Activated T-cell treated with anti-CD3 and anti-CD28 coated beads, Interleukin-2, amount 50 U/mL, for 72 hours (primary cell): ENCODE data around the gene HECW1. TPM values are rescaled to one million over a fixed set of nuclear protein-coding genes. Genes with fewer than 3 reads are reported as not detected.

ENCODE experiments used
- ATAC-seq, 2 donors: fragments of 150-1000 bp; cut with Tn5 transposase; replicated peaks in 1 of 2; 2 replicates each; pipeline ENCODE4 v1.10.0; 2021; ENCODE audit warnings: moderate library complexity in 2 of 2, mild to moderate bottlenecking in 1 of 2
- DNase-seq, 2 donors: peaks; one replicate each; pipeline ENCODE4 v3.0.0; 2021 to 2022; ENCODE audit warnings: mixed read lengths in 1 of 2
- H3K27ac Mint-ChIP-seq: one replicate; pipeline ENCODE4 v1.8.0; 2022; ENCODE audit warnings: mild to moderate bottlenecking, moderate library complexity, mixed read lengths
- H3K27me3 Mint-ChIP-seq: one replicate; pipeline ENCODE4 v1.8.0; 2022; ENCODE audit warnings: low read depth, mixed read lengths
- H3K36me3 Mint-ChIP-seq, 2 donors: one replicate each; pipeline ENCODE4 v1.8.0; 2022; ENCODE audit warnings: mixed read lengths in 2 of 2, mild to moderate bottlenecking in 1 of 2; ENCODE audit not compliant: insufficient read depth in 2 of 2
- H3K4me1 Mint-ChIP-seq: one replicate; pipeline ENCODE4 v1.8.0; 2022; ENCODE audit warnings: low read depth, mixed read lengths
- H3K4me3 Mint-ChIP-seq, 2 donors: one replicate each; pipeline ENCODE4 v1.8.0; 2022; ENCODE audit warnings: mild to moderate bottlenecking in 2 of 2, mixed read lengths in 2 of 2, moderate library complexity in 2 of 2
- H3K9me3 Mint-ChIP-seq, 2 donors: one replicate each; pipeline ENCODE4 v1.8.0; 2022; ENCODE audit warnings: mixed read lengths in 2 of 2
- total RNA-seq, 2 donors: library from RNA; stranded (reverse); gene quantifications; one replicate each; pipeline ENCODE4 v1.2.3, GENCODE V29; 2022

Gene HECW1
- total RNA-seq, 2 donors from 2014 or later: not detected

GRCh38 chr7:43302773-43303460, 190.5 kb downstream of the HECW1 start:
- Mint-ChIP-seq H3K27me3 (peaks cover 41% of the 10 kb centered on the region), H3K4me3 (peak overlapping the region; percentile 11 to 19), H3K4me1 (peaks cover 40% of the 10 kb centered on the region), H3K36me3 (no peaks in the 10 kb centered on the region), H3K27ac (peak overlapping the region; percentile 22), H3K9me3 (no peaks in the 10 kb centered on the region)
- no peak for DNase-seq
- no peak for ATAC-seq

- H3K4me3 Mint-ChIP-seq: peak overlapping the region; percentile 48 to 61
- peaks cover 34% of the 10 kb centered on the region for H3K27me3 Mint-ChIP-seq
- no peaks in the 10 kb centered on the region for H3K36me3 Mint-ChIP-seq
- no peaks in the 10 kb centered on the region for H3K9me3 Mint-ChIP-seq
- H3K27ac Mint-ChIP-seq: peak overlapping the region; percentile 22
- DNase-seq (peak; percentile 58 to 60), ATAC-seq (peak; percentile 65 to 69)
- peaks cover 40% of the 10 kb centered on the region for H3K4me1 Mint-ChIP-seq
Observed at GRCh38 chr7:43303740-43304241, 191.3 kb downstream of the HECW1 start.

- peaks cover 40% of the 10 kb centered on the region for H3K4me1 Mint-ChIP-seq
- no peaks in the 10 kb centered on the region for H3K36me3 Mint-ChIP-seq
- no peaks in the 10 kb centered on the region for H3K9me3 Mint-ChIP-seq
- peaks cover 22% of the 10 kb centered on the region for H3K27me3 Mint-ChIP-seq
- H3K4me3 Mint-ChIP-seq: no peak overlapping the region
- ATAC-seq (no peak), DNase-seq (no peak)
- no peak overlapping the region for H3K27ac Mint-ChIP-seq
Observed at GRCh38 chr7:43306404-43306803, 194.0 kb downstream of the HECW1 start.

GRCh38 chr7:43307522-43307921, 195.1 kb downstream of the HECW1 start:
- ATAC-seq: peak in 1 of 2 donors; percentile 13
- Mint-ChIP-seq H3K9me3 (no peaks in the 10 kb centered on the region), H3K4me1 (peaks cover 29% of the 10 kb centered on the region), H3K27me3 (peaks cover 22% of the 10 kb centered on the region), H3K27ac (no peak overlapping the region), H3K4me3 (no peak overlapping the region), H3K36me3 (no peaks in the 10 kb centered on the region)
- DNase-seq: no peak

- Mint-ChIP-seq H3K36me3 (no peaks in the 10 kb centered on the region), H3K4me3 (no peak overlapping the region), H3K4me1 (peaks cover 20% of the 10 kb centered on the region), H3K27me3 (peaks cover 29% of the 10 kb centered on the region), H3K9me3 (no peaks in the 10 kb centered on the region), H3K27ac (no peak overlapping the region)
- no peak for ATAC-seq
- DNase-seq: no peak
Observed at GRCh38 chr7:43308913-43309705, 196.7 kb downstream of the HECW1 start.

GRCh38 chr7:43309706-43310022, 197.2 kb downstream of the HECW1 start:
- Mint-ChIP-seq H3K36me3 (no peaks in the 10 kb centered on the region), H3K27me3 (peaks cover 29% of the 10 kb centered on the region), H3K4me1 (peaks cover 20% of the 10 kb centered on the region), H3K9me3 (no peaks in the 10 kb centered on the region), H3K4me3 (no peak overlapping the region), H3K27ac (no peak overlapping the region)
- no peak for DNase-seq
- ATAC-seq: no peak

- Mint-ChIP-seq H3K36me3 (no peaks in the 10 kb centered on the region), H3K4me1 (peaks cover 18% of the 10 kb centered on the region), H3K4me3 (no peak overlapping the region), H3K27ac (no peak overlapping the region), H3K27me3 (peaks cover 29% of the 10 kb centered on the region), H3K9me3 (no peaks in the 10 kb centered on the region)
- ATAC-seq (no peak), DNase-seq (no peak)
Observed at GRCh38 chr7:43311052-43311451, 198.6 kb downstream of the HECW1 start.

GRCh38 chr7:43311694-43312093, 199.2 kb downstream of the HECW1 start:
- DNase-seq (no peak), ATAC-seq (no peak)
- Mint-ChIP-seq H3K4me1 (peaks cover 18% of the 10 kb centered on the region), H3K36me3 (no peaks in the 10 kb centered on the region), H3K4me3 (no peak overlapping the region), H3K9me3 (no peaks in the 10 kb centered on the region), H3K27me3 (peaks cover 23% of the 10 kb centered on the region), H3K27ac (no peak overlapping the region)

- DNase-seq (peak; percentile 8 to 10), ATAC-seq (peak; percentile 16 to 18)
- no peak overlapping the region for H3K27ac Mint-ChIP-seq
- no peaks in the 10 kb centered on the region for H3K9me3 Mint-ChIP-seq
- peaks cover 18% of the 10 kb centered on the region for H3K4me1 Mint-ChIP-seq
- no peaks in the 10 kb centered on the region for H3K36me3 Mint-ChIP-seq
- peak overlapping the region; percentile 29 to 63 for H3K4me3 Mint-ChIP-seq
- H3K27me3 Mint-ChIP-seq: peaks cover 27% of the 10 kb centered on the region
Observed at GRCh38 chr7:43313628-43314378, 201.4 kb downstream of the HECW1 start.

- no peaks in the 10 kb centered on the region for H3K36me3 Mint-ChIP-seq
- DNase-seq (peak; percentile 51 to 69), ATAC-seq (peak; percentile 89 to 92)
- no peak overlapping the region for H3K27ac Mint-ChIP-seq
- peak overlapping the region; percentile 29 to 63 for H3K4me3 Mint-ChIP-seq
- H3K27me3 Mint-ChIP-seq: peaks cover 22% of the 10 kb centered on the region
- H3K4me1 Mint-ChIP-seq: peaks cover 18% of the 10 kb centered on the region
- no peaks in the 10 kb centered on the region for H3K9me3 Mint-ChIP-seq
Observed at GRCh38 chr7:43314379-43315158, 202.1 kb downstream of the HECW1 start.

- H3K27ac Mint-ChIP-seq: no peak overlapping the region
- H3K27me3 Mint-ChIP-seq: peaks cover 32% of the 10 kb centered on the region
- no peaks in the 10 kb centered on the region for H3K9me3 Mint-ChIP-seq
- H3K4me3 Mint-ChIP-seq: no peak overlapping the region
- ATAC-seq: no peak
- H3K4me1 Mint-ChIP-seq: peaks cover 18% of the 10 kb centered on the region
- no peak for DNase-seq
- no peaks in the 10 kb centered on the region for H3K36me3 Mint-ChIP-seq
Observed at GRCh38 chr7:43317075-43317474, 204.6 kb downstream of the HECW1 start.

GRCh38 chr7:43318188-43318770, 205.8 kb downstream of the HECW1 start:
- no peaks in the 10 kb centered on the region for H3K36me3 Mint-ChIP-seq
- H3K27ac Mint-ChIP-seq: no peak overlapping the region
- no peaks in the 10 kb centered on the region for H3K9me3 Mint-ChIP-seq
- H3K4me1 Mint-ChIP-seq: peaks cover 18% of the 10 kb centered on the region
- no peak for ATAC-seq
- H3K4me3 Mint-ChIP-seq: no peak overlapping the region
- DNase-seq: no peak
- H3K27me3 Mint-ChIP-seq: peaks cover 27% of the 10 kb centered on the region
